ENCODE data around the gene SMAD6.

SMAD6 gene

DNA sequence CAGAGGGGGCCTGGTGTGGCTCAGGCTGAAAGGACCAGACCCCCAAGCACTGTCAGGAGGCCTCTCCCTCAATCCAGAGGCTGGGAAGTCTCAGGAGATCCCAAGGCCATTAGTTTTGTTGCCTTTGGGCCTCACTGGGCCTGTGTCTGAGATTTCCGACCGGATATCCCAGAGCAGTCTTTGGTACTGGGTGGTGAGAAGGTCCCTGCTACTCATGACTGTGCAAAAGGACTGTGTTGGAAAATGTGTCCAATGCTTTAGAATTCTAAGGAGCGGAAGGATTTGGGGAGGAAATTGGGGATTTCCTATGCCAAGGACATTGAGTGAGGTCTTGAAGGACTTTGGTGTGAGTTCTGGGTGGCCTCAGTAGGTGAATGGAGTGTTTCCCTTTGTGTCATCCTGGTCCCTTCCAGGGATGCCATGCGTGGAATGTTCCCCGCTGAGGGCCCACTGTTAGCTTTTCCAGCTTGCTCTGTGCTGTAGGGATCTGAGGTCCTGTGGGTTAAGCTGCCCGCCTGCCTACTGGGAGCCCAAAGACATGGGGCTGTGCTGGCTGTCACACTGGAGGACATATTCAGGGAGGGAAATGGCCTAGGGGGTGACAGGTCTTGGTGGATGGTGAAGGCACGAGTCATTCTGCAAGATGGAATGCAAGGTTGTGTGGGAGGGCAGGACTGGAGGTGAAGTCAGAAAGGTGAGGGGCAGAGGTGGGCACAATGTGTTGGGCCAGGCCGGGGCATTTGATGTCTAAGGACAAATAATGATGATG, 16.4 kb downstream of the SMAD6 start:
- H3K9ac ChIP-seq = no peak overlapping the region
- no peaks in the 10 kb centered on the region for H3K27me3 ChIP-seq (ENCODE audit: control insufficient read depth, insufficient read depth, low read length)
- no peak overlapping the region for H3K4me2 ChIP-seq (ENCODE audit: low read length)
- no peaks in the 10 kb centered on the region for H3K79me2 ChIP-seq
- H3K4me1 ChIP-seq = peaks cover 2% of the 10 kb centered on the region
- no peak overlapping the region for H2AFZ ChIP-seq
- H3K9me3 ChIP-seq (ENCODE audit: control insufficient read depth, low read length) = no peaks in the 10 kb centered on the region
- H3K36me3 ChIP-seq (ENCODE audit: control insufficient read depth, insufficient read depth, low read length) = no peaks in the 10 kb centered on the region
- TF ChIP-seq, protein P1, sequence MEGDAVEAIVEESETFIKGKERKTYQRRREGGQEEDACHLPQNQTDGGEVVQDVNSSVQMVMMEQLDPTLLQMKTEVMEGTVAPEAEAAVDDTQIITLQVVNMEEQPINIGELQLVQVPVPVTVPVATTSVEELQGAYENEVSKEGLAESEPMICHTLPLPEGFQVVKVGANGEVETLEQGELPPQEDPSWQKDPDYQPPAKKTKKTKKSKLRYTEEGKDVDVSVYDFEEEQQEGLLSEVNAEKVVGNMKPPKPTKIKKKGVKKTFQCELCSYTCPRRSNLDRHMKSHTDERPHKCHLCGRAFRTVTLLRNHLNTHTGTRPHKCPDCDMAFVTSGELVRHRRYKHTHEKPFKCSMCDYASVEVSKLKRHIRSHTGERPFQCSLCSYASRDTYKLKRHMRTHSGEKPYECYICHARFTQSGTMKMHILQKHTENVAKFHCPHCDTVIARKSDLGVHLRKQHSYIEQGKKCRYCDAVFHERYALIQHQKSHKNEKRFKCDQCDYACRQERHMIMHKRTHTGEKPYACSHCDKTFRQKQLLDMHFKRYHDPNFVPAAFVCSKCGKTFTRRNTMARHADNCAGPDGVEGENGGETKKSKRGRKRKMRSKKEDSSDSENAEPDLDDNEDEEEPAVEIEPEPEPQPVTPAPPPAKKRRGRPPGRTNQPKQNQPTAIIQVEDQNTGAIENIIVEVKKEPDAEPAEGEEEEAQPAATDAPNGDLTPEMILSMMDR (IDR thresholded peaks at IDR 0.05) = no peak
- H3K27ac ChIP-seq = no peak overlapping the region
- no peak overlapping the region for H3K4me3 ChIP-seq (ENCODE audit: low read depth, low read length)

DNA sequence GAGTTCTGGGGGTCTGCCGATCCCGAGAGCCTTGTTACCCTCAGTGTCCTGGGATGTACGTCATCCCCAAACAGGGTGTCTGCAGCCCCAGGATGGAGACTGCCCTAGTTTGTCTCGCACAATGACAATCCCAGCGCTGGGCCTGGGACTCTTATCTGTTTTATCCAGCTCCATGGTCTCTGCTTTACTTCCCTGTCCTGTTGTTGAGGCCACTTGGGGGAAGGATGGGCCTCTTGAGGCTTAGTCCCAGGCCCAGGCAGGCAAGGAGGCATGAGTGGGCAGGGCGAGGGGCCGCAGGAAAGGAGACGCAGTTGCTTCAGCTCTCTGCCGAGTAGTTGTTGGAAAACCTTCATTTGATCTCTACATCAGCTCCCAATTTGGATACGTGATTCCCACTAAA, 17.4 kb downstream of the SMAD6 start:
- H3K4me2 ChIP-seq (ENCODE audit: low read length) = no peak overlapping the region
- no peak overlapping the region for H3K4me3 ChIP-seq (ENCODE audit: low read depth, low read length)
- peaks cover 2% of the 10 kb centered on the region for H3K4me1 ChIP-seq
- TF ChIP-seq, protein P1 (IDR thresholded peaks at IDR 0.05) = no peak
- H3K9me3 ChIP-seq (ENCODE audit: control insufficient read depth, low read length) = no peaks in the 10 kb centered on the region
- H3K36me3 ChIP-seq (ENCODE audit: control insufficient read depth, insufficient read depth, low read length) = no peaks in the 10 kb centered on the region
- no peak overlapping the region for H3K27ac ChIP-seq
- H3K79me2 ChIP-seq = no peaks in the 10 kb centered on the region
- H3K9ac ChIP-seq = no peak overlapping the region
- H2AFZ ChIP-seq = no peak overlapping the region
- H3K27me3 ChIP-seq (ENCODE audit: control insufficient read depth, insufficient read depth, low read length) = no peaks in the 10 kb centered on the region

DNA sequence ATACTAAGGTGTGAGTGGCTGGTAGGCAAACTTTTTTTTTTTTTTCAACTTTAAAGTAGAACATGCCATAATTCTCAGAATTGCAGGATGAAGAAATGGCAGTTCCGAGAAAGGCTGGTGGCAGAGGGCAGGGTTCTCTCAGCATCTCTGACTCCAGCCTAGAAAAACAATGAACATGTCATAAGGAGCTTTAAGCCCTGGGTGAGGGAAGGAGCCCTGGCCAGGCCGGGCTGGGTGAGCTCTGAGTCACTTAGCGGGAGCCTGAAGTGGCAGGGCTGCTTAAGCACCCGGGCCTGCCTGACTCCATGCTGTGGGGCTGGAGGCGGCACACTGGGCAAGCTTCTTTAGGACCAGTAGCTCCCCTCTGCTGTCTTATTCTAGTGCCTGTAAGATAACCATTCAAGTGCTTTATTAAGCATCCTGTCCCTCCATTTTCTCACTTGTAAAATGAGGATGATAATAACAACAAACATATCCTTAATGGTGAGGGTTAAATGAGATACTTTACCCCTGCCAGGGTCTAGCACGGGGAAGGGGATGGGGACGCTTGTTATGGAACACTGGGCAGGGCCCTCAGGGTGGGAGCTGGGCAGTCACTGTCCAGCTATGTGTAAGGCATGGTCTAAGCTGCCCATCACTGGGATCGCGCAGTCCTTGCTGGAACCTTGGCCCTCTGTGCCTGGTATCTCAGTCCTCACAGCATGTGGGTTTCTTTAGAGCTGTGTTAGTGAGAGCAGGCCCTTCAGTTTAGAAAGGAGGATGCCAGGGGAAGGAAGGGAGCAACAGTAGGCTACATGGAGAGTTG, 18.4 kb downstream of the SMAD6 start:
- H3K4me3 ChIP-seq (ENCODE audit: low read depth, low read length) = no peak overlapping the region
- no peaks in the 10 kb centered on the region for H3K9me3 ChIP-seq (ENCODE audit: control insufficient read depth, low read length)
- H3K4me1 ChIP-seq = peaks cover 2% of the 10 kb centered on the region
- H3K27me3 ChIP-seq (ENCODE audit: control insufficient read depth, insufficient read depth, low read length) = no peaks in the 10 kb centered on the region
- TF ChIP-seq, protein P1 (IDR thresholded peaks at IDR 0.05) = no peak
- H3K4me2 ChIP-seq (ENCODE audit: low read length) = no peak overlapping the region
- H3K27ac ChIP-seq = no peak overlapping the region
- no peaks in the 10 kb centered on the region for H3K36me3 ChIP-seq (ENCODE audit: control insufficient read depth, insufficient read depth, low read length)
- H3K9ac ChIP-seq = no peak overlapping the region
- no peaks in the 10 kb centered on the region for H3K79me2 ChIP-seq
- no peak overlapping the region for H2AFZ ChIP-seq

DNA sequence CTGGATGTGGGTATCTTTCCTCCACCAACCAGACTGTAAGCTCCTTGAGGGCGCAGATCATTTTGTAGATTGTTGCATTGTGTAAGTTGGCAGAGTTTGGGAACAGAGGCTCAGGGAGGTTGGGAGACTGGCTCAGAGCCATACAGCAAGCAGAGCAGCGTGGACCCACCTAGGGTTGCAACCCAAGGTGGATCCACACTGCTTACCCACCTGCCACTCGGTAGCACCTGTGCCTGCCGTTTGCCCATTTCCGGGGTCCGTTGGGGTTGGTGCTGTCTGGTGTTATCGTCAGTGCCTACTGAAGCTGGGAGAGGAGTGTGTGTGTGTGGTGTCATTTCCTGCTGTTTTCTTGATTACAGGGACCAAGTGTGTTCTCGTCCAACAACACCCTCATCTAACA, 19.0 kb downstream of the SMAD6 start:
- no peak overlapping the region for H2AFZ ChIP-seq
- TF ChIP-seq, protein P1 (IDR thresholded peaks at IDR 0.05) = no peak
- no peaks in the 10 kb centered on the region for H3K79me2 ChIP-seq
- no peak overlapping the region for H3K9ac ChIP-seq
- H3K4me2 ChIP-seq (ENCODE audit: low read length) = no peak overlapping the region
- no peaks in the 10 kb centered on the region for H3K36me3 ChIP-seq (ENCODE audit: control insufficient read depth, insufficient read depth, low read length)
- no peak overlapping the region for H3K27ac ChIP-seq
- H3K4me1 ChIP-seq = peaks cover under 1% of the 10 kb centered on the region
- no peaks in the 10 kb centered on the region for H3K27me3 ChIP-seq (ENCODE audit: control insufficient read depth, insufficient read depth, low read length)
- no peak overlapping the region for H3K4me3 ChIP-seq (ENCODE audit: low read depth, low read length)
- no peaks in the 10 kb centered on the region for H3K9me3 ChIP-seq (ENCODE audit: control insufficient read depth, low read length)
